K562 (cell line): ENCODE measurements around the gene ZNF319. TPM values are rescaled to one million over a fixed set of nuclear protein-coding genes. Genes with fewer than 3 reads are reported as not detected.

ENCODE experiments used
- ATF1 ChIP-seq, 2 experiments: fragments of 450-650 bp in 1 of 2; IDR thresholded peaks; 2 replicates each; pipeline ENCODE4 v1.6.1; 2016; ENCODE audit warnings: missing compliant biosample characterization in 1 of 2, missing genetic modification characterization in 1 of 2
- NFE2 ChIP-seq: IDR thresholded peaks from 2 replicates; pipeline ENCODE4 v1.6.1; 2014; ENCODE audit warnings: antibody characterized with exemption, low read depth
- TRIM24 ChIP-seq, 2 experiments: fragments of 450-650 bp; IDR thresholded peaks; 2 replicates each; pipeline ENCODE4 v1.6.1; 2016
- polyA plus RNA-seq, 8 experiments: library from polyadenylated mRNA; depleted of rRNA in 4 of 8; stranded (reverse) in 5 of 8; unstranded in 3 of 8; fragments of >200 nt; fragmentation: Nextera tagmentation in 2 of 8; fragmentation: Illumina TruSeq in 1 of 8; extraction: Ambion mirVana in 2 of 8; extraction: Trizol in 1 of 8; gene quantifications; 2 replicates each; pipeline versions ENCODE4 v1.2.1 to v1.2.3, GENCODE V29; 2011 to 2014; ENCODE audit warnings: inconsistent platforms in 1 of 8, missing spikeins in 1 of 8
- total RNA-seq, 7 experiments: library from RNA; depleted of rRNA in 6 of 7; stranded (reverse); fragments of >200 nt in 6 of 7; fragmentation: Illumina TruSeq in 2 of 7; extraction: Trizol in 2 of 7; gene quantifications; 2 replicates each; pipeline versions ENCODE4 v1.2.1 to v1.2.3, GENCODE V29; 2011 to 2021; ENCODE audit warnings: low replicate concordance in 1 of 7
- TF ChIP-seq, protein P1 (sequence below), 2 experiments: fragments of 450-650 bp; formaldehyde crosslinking in 1 of 2; IDR thresholded peaks; 2 replicates each; pipeline versions ENCODE4 v1.4.0 to v1.6.1; 2014 to 2020; ENCODE audit warnings: mild to moderate bottlenecking in 2 of 2, borderline replicate concordance in 1 of 2, low read depth in 1 of 2
- TF ChIP-seq, protein P2 (sequence below): fragments of 250-450 bp; sonication (Bioruptor Pico); IDR thresholded peaks from 2 replicates; pipeline ENCODE4 v1.5.0; 2021; ENCODE audit warnings: mild to moderate bottlenecking, borderline replicate concordance
- TF ChIP-seq, protein P3 (sequence below): fragments of 450-650 bp; IDR thresholded peaks from one replicate; pipeline ENCODE4 v1.6.1; 2018; ENCODE audit warnings: mild to moderate bottlenecking, moderate library complexity; ENCODE audit not compliant: partially characterized antibody
- TF ChIP-seq, protein P4 (sequence below): sonication (generic); formaldehyde crosslinking; IDR thresholded peaks from 2 replicates; pipeline ENCODE4 v1.8.1; 2022; ENCODE audit warnings: missing genetic modification reagents
- TF ChIP-seq, protein P5 (sequence below): fragments of 450-650 bp; IDR thresholded peaks from 2 replicates; pipeline ENCODE4 v1.6.1; 2016; ENCODE audit warnings: missing biosample characterization, missing genetic modification characterization
- TF ChIP-seq, protein P6 (sequence below): fragments of 250-450 bp; sonication (Bioruptor Pico); IDR thresholded peaks from 2 replicates; pipeline ENCODE4 v1.9.0; 2021; ENCODE audit warnings: mild to moderate bottlenecking, inconsistent platforms

Gene ZNF319
- total and polyA plus RNA-seq, 9 of the 15 experiments (the other 6 are each of a cell fraction or from before 2014, with no cell fraction given), result 0.20 to 5.7 (median 1.4) TPM

DNA sequence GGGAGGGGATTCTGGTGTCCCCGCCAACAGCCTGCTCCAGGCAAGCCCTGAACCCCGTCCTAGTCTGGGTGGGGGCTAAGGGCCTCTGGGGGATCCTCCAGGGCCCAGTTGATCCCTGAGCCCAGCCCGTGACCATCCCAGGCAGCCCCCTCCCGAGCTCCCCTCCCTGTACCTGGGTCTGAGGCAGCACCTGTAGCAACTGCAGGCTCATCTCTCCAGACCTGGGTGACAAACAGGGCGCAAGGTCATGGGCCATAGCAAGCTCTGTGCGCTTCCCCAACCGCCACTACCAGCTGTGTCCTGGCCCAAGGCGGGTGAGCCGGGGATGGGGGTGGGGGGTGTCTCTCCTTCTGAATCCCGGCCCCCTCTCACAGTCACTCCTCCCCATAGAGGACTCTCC, 40.2 kb downstream of the ZNF319 start (continued):
- TF ChIP-seq, protein P1, sequence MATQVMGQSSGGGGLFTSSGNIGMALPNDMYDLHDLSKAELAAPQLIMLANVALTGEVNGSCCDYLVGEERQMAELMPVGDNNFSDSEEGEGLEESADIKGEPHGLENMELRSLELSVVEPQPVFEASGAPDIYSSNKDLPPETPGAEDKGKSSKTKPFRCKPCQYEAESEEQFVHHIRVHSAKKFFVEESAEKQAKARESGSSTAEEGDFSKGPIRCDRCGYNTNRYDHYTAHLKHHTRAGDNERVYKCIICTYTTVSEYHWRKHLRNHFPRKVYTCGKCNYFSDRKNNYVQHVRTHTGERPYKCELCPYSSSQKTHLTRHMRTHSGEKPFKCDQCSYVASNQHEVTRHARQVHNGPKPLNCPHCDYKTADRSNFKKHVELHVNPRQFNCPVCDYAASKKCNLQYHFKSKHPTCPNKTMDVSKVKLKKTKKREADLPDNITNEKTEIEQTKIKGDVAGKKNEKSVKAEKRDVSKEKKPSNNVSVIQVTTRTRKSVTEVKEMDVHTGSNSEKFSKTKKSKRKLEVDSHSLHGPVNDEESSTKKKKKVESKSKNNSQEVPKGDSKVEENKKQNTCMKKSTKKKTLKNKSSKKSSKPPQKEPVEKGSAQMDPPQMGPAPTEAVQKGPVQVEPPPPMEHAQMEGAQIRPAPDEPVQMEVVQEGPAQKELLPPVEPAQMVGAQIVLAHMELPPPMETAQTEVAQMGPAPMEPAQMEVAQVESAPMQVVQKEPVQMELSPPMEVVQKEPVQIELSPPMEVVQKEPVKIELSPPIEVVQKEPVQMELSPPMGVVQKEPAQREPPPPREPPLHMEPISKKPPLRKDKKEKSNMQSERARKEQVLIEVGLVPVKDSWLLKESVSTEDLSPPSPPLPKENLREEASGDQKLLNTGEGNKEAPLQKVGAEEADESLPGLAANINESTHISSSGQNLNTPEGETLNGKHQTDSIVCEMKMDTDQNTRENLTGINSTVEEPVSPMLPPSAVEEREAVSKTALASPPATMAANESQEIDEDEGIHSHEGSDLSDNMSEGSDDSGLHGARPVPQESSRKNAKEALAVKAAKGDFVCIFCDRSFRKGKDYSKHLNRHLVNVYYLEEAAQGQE (IDR thresholded peaks at IDR 0.05; ENCODE audit: borderline replicate concordance), result no peak
- TF ChIP-seq, protein P1 (CRISPR knock-in tag; IDR thresholded peaks at IDR 0.05; ENCODE audit: low read depth), result no peak
- TF ChIP-seq, protein P2, sequence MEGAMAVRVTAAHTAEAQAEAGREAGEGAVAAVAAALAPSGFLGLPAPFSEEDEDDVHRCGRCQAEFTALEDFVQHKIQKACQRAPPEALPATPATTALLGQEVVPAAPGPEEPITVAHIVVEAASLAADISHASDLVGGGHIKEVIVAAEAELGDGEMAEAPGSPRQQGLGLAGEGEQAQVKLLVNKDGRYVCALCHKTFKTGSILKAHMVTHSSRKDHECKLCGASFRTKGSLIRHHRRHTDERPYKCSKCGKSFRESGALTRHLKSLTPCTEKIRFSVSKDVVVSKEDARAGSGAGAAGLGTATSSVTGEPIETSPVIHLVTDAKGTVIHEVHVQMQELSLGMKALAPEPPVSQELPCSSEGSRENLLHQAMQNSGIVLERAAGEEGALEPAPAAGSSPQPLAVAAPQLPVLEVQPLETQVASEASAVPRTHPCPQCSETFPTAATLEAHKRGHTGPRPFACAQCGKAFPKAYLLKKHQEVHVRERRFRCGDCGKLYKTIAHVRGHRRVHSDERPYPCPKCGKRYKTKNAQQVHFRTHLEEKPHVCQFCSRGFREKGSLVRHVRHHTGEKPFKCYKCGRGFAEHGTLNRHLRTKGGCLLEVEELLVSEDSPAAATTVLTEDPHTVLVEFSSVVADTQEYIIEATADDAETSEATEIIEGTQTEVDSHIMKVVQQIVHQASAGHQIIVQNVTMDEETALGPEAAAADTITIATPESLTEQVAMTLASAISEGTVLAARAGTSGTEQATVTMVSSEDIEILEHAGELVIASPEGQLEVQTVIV (CRISPR knock-in tag), result no peak
- TF ChIP-seq ATF1 (CRISPR knock-in tag; IDR thresholded peaks at IDR 0.05), result no peak
- TF ChIP-seq ATF1 (tag; IDR thresholded peaks at IDR 0.05), result no peak
- TF ChIP-seq NFE2, result no peak
- no peak for TF ChIP-seq TRIM24 (IDR thresholded peaks at IDR 0.05)
- TF ChIP-seq, protein P3, sequence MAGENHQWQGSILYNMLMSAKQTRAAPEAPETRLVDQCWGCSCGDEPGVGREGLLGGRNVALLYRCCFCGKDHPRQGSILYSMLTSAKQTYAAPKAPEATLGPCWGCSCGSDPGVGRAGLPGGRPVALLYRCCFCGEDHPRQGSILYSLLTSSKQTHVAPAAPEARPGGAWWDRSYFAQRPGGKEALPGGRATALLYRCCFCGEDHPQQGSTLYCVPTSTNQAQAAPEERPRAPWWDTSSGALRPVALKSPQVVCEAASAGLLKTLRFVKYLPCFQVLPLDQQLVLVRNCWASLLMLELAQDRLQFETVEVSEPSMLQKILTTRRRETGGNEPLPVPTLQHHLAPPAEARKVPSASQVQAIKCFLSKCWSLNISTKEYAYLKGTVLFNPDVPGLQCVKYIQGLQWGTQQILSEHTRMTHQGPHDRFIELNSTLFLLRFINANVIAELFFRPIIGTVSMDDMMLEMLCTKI, result no peak
- TF ChIP-seq, protein P4, sequence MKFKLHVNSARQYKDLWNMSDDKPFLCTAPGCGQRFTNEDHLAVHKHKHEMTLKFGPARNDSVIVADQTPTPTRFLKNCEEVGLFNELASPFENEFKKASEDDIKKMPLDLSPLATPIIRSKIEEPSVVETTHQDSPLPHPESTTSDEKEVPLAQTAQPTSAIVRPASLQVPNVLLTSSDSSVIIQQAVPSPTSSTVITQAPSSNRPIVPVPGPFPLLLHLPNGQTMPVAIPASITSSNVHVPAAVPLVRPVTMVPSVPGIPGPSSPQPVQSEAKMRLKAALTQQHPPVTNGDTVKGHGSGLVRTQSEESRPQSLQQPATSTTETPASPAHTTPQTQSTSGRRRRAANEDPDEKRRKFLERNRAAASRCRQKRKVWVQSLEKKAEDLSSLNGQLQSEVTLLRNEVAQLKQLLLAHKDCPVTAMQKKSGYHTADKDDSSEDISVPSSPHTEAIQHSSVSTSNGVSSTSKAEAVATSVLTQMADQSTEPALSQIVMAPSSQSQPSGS (CRISPR knock-in tag), result no peak
- TF ChIP-seq, protein P5, sequence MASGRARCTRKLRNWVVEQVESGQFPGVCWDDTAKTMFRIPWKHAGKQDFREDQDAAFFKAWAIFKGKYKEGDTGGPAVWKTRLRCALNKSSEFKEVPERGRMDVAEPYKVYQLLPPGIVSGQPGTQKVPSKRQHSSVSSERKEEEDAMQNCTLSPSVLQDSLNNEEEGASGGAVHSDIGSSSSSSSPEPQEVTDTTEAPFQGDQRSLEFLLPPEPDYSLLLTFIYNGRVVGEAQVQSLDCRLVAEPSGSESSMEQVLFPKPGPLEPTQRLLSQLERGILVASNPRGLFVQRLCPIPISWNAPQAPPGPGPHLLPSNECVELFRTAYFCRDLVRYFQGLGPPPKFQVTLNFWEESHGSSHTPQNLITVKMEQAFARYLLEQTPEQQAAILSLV (tag), result no peak
- TF ChIP-seq, protein P6, sequence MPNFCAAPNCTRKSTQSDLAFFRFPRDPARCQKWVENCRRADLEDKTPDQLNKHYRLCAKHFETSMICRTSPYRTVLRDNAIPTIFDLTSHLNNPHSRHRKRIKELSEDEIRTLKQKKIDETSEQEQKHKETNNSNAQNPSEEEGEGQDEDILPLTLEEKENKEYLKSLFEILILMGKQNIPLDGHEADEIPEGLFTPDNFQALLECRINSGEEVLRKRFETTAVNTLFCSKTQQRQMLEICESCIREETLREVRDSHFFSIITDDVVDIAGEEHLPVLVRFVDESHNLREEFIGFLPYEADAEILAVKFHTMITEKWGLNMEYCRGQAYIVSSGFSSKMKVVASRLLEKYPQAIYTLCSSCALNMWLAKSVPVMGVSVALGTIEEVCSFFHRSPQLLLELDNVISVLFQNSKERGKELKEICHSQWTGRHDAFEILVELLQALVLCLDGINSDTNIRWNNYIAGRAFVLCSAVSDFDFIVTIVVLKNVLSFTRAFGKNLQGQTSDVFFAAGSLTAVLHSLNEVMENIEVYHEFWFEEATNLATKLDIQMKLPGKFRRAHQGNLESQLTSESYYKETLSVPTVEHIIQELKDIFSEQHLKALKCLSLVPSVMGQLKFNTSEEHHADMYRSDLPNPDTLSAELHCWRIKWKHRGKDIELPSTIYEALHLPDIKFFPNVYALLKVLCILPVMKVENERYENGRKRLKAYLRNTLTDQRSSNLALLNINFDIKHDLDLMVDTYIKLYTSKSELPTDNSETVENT (CRISPR knock-in tag), result no peak
